HG03442 (cell line): ENCODE results near the gene MAST3.
A peak's percentile ranks its signal among the peaks of the same experiment; 100 is the strongest.

Source experiments
- ATAC-seq: cut with Tn5 transposase; IDR thresholded peaks from one replicate; pipeline ENCODE4 v1.9.1; 2021; ENCODE audit warnings: mild to moderate bottlenecking, moderate library complexity; ENCODE audit not compliant: unreplicated experiment

MAST3 gene

DNA sequence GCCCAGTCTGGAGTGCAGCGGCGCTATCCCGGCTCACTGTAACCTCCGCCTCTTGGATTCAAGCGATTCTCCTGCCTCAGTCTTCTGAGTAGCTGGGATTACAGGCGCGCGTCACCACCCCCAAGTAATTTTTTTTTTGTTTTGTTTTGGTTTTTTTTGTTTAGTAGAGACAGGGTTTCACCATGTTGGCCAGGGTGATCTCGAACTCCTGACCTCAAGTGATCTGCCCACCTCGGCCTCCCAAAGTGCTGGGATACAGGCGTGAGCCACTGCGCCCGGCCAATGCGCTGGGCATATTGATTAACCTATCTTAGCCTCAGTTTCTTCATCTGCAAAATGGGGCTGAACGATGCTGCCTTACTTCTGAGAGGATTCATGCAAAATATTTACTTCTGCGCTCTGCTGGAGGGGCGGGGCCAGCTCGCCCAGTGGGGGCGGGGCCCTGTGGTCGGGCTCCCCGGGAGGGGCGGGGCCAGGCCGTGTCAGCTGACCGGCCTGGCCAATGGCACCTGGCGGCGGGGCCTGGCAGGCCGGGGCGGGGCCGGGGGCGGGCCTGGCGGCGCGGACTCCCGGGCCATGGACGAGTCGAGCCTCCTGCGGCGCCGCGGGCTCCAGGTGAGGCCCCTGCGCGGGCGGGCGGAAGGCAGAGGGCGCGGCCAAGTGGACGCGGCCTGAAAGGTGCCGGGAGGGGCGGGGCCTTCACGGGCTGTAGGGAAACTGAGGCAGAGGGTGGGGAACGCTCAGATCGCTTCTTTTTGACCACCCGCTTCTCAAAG, at the start of gene MAST3:
Gene MAST3 (plus strand): TSS at position 562 of the 776 bp plus-strand sequence. CDS start 15 bp downstream, at position 577.
- ATAC-seq: peak; percentile 60

DNA sequence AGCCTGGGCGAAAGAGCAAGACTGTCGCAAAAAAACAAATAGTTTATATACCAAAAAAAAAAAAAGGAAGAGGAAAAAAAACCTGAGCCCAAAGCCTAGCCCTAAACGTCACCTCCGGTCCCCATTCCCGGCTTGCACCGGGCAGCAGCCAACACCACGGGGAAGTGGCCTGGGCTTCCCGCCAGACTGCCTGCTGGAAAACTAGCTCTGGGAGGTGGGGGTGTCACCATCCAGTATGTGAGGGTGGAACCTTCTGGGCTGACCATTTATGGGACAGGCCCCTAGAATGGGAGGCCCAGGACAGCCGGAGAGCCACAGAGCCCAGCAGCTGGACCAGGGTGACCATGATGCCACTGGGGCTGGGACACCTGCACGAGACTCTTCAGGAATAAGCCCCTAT, 48.2 kb upstream of the MAST3 start:
- ATAC-seq: no peak

- no peak for ATAC-seq
Observed at GRCh38 chr19:18051887-18052286, 45.7 kb upstream of the MAST3 start.

GRCh38 chr19:18053576-18054219, 43.9 kb upstream of the MAST3 start:
- ATAC-seq: no peak

DNA sequence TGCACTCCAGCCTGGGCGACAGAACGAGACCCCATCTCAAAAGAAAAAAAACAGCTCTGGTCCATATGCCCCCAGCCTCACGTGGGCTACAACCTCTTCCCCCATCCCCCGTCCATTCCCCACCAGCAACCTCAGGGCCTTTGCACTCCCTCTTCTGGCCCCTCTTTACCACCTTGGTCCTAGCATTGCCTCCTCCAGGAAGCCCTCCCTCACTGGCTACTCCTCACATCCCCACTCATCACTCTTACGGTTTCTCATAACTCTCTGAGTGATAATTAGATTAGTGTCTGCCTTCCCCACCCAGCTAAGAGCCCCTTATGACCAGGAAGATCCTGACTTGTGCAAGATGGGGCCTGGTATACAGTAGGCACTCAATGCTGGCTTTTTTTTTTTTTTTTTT, 41.6 kb upstream of the MAST3 start:
- ATAC-seq: no peak

- no peak for ATAC-seq
Observed at GRCh38 chr19:18057557-18057956, 40.0 kb upstream of the MAST3 start.

DNA sequence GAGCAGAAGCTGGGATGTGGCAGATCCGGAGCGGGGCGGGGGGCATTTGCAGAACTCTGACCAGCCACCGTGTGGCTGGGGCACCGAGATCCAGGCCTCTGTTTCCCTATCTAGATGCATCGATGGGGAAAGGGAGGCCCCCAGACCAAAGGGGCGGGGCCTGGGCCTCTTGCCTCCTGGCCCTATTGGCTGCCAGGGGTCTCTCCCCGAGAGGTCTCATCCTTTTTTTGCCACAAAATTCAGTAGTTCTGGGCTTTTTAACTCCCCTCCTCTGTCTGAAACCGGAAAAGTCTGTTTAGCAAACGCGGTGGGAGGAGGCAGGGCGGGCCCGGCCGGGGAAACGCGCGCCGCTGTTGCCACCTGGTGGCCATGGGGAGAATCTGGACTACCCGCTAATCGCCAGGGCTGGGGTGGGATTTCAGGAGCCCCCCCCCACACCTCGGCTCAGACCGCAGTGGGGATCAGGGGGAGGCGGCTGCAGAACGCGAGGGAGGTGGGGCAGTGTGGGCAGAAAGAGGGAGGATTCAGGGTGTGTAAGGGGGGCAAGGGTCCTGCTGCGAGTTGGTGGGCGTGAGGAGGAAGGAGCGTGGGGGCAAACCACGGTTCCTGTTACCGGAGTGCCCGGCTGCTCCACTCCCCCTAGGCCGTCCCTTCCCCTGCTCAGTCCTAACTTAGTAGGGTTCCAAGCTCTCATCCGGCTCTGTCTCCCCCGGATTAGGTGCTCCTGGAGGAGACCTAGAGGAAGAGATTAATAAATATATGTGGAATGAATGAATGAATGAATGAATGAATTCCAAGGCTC, 39.2 kb upstream of the MAST3 start:
- peak; percentile 59 for ATAC-seq

DNA sequence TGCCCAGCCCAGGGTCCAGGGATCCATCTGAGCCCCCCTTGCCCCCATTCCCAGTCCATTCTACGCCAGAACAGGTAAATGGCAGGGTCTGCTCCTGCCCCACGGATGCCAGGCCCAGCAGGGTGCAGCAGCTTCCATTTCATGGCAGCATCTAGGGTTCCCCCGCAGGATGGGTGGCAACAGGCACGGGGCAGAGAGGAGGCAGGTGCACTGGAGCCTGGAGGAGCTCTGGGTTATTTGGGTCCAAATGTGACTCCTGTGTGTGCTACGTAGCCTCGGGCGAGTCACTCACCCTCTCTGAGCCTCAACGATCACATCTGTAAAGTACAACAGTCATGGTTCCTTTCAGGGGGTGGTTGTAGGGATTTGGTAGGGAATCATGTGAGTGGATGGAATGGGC, 38.3 kb upstream of the MAST3 start:
- ATAC-seq: no peak

DNA sequence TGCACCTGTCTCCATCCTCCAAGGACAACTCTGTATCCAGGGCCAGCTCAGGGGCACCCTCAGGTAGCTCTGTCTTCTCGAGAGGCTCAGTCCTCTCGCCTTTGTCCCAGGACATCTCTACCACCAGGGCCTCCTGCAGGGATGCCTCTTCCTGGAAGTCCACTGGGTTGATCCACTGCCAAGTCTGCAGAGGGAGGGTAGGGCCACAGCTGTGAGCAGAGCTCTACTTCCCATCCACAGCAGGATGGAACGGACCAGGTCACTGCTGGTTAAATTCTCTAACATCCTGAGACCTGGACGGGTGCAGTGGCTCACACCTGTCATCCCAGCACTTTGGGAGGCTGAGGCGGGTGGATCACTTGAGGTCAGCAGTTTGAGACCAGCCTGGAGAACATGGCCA, 37.7 kb upstream of the MAST3 start:
- no peak for ATAC-seq

DNA sequence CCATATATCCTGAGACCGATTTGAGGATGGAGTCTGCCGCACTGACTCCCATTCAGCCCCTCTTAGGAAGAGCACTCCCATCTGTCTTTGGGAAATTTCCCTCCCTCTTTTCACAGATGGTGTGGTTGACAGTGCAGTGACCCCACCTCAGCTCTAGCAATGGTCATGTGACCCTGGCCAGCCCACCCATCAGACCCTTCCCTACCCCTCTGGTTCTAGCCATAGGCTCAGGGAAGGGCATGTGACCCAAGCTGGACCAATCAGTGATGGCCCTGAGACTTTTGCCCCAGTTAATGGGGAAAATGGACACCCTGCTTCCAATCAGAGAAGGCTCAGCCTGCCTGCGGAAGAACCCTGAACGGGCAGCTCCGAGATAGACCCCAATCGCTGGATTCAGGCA, 37.1 kb upstream of the MAST3 start:
- ATAC-seq: no peak

DNA sequence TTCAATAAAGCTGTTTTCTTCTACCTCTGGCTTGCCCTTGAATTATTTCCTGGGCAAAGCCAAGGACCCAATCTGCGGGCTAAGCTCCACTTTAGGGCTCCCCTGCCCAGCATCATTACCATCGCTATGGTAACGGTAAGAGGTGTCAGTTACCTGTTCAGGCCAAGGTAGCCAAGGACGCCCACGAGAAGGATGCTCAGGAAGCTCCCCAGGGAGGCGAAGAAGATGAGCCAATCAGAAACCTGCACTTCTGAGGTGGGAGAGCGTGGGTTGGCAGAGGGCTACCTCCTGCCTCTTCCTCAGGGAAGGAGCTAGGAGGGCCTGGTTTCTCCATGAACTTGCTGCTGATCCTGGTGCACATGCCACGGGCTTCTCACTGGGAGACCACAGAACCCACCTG, 35.5 kb upstream of the MAST3 start:
- no peak for ATAC-seq

DNA sequence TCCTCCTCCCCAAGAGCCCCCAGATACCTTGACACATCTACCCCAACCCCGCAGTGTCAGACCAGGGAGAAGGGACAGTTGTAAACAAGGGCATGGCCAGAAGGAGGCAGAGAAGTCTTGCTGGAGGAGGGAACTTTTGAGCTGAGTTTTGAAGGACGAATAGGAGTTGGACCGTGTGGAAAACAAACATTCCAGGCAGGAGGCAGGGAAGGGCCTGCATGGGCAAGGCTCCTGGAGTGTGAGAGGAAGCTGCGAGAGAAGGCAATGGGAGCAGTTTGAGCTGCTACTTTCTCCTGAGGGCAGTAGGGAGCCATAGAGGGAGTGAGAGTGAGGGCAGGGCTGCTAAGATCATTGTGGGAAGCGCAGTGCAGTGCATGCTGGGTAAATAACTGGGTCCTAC, 34.1 kb upstream of the MAST3 start:
- ATAC-seq: no peak

DNA sequence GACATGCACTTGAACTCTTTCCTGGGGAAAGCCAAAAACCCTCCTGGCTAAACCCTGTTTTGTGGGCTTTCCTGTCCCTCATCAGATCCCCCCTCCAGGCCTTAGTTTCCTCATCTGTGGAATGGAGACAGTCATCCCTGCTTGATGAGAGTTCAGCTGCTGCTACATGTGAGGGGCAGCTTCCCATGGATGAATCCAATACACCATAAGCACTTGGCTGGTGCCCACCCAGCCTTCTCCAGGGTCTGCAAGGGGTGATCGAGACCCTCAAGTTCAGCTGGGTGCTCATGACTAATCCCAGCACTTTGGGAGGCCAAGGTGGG, 32.4 kb upstream of the MAST3 start:
- no peak for ATAC-seq

- ATAC-seq: no peak
Observed at GRCh38 chr19:18068395-18068794, 29.2 kb upstream of the MAST3 start.

GRCh38 chr19:18069383-18069782, 28.2 kb upstream of the MAST3 start:
- ATAC-seq: no peak

GRCh38 chr19:18070181-18070580, 27.4 kb upstream of the MAST3 start:
- no peak for ATAC-seq

DNA sequence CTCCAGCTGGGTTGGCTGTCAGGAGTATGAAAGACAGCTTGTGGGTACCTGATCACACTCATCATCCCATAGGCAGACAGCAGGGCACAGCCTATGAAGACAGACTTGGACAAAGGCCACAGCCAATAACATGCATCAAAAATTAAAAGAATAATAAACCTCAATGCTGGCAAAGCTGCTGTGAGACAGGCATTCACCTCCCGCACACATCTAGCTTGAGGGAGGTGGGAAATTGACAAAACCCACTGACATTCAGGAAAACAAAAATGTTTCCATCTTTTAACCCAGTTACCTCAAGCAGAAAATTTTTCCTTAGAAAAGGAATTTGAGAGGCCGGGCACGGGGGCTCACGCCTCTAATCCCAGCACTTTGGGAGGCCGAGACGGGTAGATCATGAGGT, 25.2 kb upstream of the MAST3 start:
- ATAC-seq: no peak

GRCh38 chr19:18073197-18073596, 24.4 kb upstream of the MAST3 start:
- no peak for ATAC-seq

DNA sequence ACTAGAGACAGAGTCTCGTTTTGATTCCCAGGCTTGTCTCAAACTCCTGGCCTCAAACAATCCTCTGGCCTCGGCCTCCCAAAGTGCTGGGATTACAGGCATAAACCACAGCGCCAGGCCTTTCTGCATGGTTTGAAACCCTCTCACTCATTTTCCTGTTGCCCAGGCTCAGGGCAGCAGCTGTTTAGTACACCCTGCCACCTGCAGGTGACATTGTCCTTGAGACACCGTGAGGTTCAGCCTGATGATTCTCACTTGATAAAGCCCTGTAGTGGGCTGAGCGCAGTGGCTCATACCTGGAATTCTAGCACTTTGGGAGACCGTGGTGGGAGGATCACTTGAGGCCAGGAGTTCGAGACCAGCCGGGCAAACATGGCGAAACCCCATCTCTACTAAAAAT, 23.4 kb upstream of the MAST3 start:
- ATAC-seq: no peak

GRCh38 chr19:18083929-18084684, 13.5 kb upstream of the MAST3 start:
- ATAC-seq: no peak
